DND-41 (cell line): ENCODE results near the gene SLC25A34.

Experiments used
- CTCF ChIP-seq: IDR thresholded peaks from 2 replicates; pipeline ENCODE4 v1.5.1; 2012; ENCODE audit warnings: borderline replicate concordance, low read length, moderate library complexity, mild to moderate bottlenecking; ENCODE audit not compliant: poor library complexity, severe bottlenecking; ENCODE audit errors: extremely low read depth
- EZH2 ChIP-seq: IDR thresholded peaks from 3 replicates; pipeline ENCODE4 v1.6.1; 2012; ENCODE audit warnings: borderline replicate concordance, low read depth, mild to moderate bottlenecking, moderate library complexity, low read length, inconsistent platforms; ENCODE audit not compliant: severe bottlenecking

DNA sequence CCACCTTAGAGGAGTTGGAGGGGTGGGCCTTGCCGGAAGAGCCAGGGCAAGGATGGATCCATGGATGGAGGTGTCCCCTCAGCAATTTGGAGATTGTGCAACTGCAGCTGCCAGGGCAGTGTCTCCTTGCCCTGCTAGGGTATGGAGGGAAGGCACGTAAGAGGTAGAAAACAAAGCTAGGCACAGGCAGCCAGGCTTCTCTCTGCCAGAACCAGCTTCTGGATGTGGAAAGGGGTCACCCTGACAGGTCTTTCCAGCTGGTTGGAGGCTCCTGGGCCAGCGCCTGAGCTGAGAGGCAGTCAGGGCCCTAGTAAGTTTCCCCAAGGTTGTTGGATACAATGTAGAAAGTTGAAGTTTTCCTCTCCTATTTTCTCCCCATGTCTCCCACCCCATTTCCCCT lies 15.2 kb upstream of the SLC25A34 start:
- TF ChIP-seq CTCF (no peak), EZH2 (no peak)
